Transverse colon (tissue), 4 donors: ENCODE results near the gene NLRP8.

Experiments
- POLR2A ChIP-seq: fragments of 450-650 bp; IDR thresholded peaks from one replicate; pipeline ENCODE4 v1.6.1; 2016; ENCODE audit warnings: antibody characterized with exemption, mild to moderate bottlenecking, moderate library complexity
- POLR2AphosphoS5 ChIP-seq, 3 donors: sonication (generic); formaldehyde crosslinking; IDR thresholded peaks; one replicate each; pipeline ENCODE4 v1.6.1; 2016; ENCODE audit warnings: antibody characterized with exemption in 3 of 3
- TF ChIP-seq, protein P1 (sequence below), 5 experiments: fragments of 200-600 bp in 3 of 5; fragments of 450-650 bp in 2 of 5; sonication (generic) in 3 of 5; IDR thresholded peaks; 1 replicate in 2 of 5; 2 replicates in 3 of 5; pipeline ENCODE4 v1.5.1; 2016 to 2017; ENCODE audit warnings: antibody characterized with exemption in 5 of 5, inconsistent platforms in 3 of 5, mild to moderate bottlenecking in 2 of 5, moderate library complexity in 1 of 5

DNA sequence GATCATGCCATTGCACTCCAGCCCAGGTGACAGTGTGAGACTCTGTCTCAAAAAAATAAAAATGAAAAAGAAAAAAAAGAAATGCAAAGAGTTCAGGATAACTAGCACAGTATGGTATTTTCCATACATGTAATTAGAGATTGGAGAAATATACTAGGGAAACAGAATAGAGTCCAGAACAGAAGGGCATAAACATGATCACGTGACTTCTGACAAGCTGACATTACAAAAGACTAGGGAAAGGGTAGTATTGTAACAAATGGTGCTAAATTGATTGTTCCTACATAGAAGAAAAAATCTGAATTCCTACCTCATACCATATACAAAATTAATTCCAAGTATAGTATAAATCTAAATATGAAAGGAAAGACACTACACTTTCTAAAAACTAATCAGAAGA lies 37.6 kb downstream of the NLRP8 start:
- TF ChIP-seq, protein P1, sequence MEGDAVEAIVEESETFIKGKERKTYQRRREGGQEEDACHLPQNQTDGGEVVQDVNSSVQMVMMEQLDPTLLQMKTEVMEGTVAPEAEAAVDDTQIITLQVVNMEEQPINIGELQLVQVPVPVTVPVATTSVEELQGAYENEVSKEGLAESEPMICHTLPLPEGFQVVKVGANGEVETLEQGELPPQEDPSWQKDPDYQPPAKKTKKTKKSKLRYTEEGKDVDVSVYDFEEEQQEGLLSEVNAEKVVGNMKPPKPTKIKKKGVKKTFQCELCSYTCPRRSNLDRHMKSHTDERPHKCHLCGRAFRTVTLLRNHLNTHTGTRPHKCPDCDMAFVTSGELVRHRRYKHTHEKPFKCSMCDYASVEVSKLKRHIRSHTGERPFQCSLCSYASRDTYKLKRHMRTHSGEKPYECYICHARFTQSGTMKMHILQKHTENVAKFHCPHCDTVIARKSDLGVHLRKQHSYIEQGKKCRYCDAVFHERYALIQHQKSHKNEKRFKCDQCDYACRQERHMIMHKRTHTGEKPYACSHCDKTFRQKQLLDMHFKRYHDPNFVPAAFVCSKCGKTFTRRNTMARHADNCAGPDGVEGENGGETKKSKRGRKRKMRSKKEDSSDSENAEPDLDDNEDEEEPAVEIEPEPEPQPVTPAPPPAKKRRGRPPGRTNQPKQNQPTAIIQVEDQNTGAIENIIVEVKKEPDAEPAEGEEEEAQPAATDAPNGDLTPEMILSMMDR (IDR thresholded peaks at IDR 0.05), result no peak
- TF ChIP-seq POLR2A, result no peak
- TF ChIP-seq POLR2AphosphoS5 (IDR thresholded peaks at IDR 0.05), result no peak
